Tibial nerve (tissue), 4 donors: ENCODE data around the gene RNF145.

ENCODE experiments used
- CTCF ChIP-seq, 5 experiments: fragments of 200-600 bp in 3 of 5; fragments of 450-650 bp in 2 of 5; sonication (generic) in 3 of 5; IDR thresholded peaks; one replicate each; pipeline ENCODE4 v1.5.1; 2016 to 2019; ENCODE audit warnings: antibody characterized with exemption in 5 of 5, mild to moderate bottlenecking in 3 of 5, moderate library complexity in 2 of 5
- EP300 ChIP-seq, 2 donors: sonication (generic); formaldehyde crosslinking; IDR thresholded peaks; one replicate each; pipeline ENCODE4 v1.6.1; 2017; ENCODE audit warnings: antibody characterized with exemption in 2 of 2, mild to moderate bottlenecking in 1 of 2

- TF ChIP-seq CTCF (IDR thresholded peaks at IDR 0.05): no peak
- no peak for TF ChIP-seq EP300 (IDR thresholded peaks at IDR 0.05)
Observed at GRCh38 chr5:159249158-159249557, 39.8 kb upstream of the RNF145 start.
